Heart left ventricle (tissue), 16 donors: ENCODE results near the gene KRT77. TPM values are rescaled to one million over a fixed set of nuclear protein-coding genes. Genes with fewer than 3 reads are reported as not detected.

ENCODE experiments used
- ATAC-seq, 4 donors: fragments of 200-7000 bp; cut with Tn5 transposase; one replicate each; pipeline ENCODE4 v1.9.1; 2020 to 2022; ENCODE audit warnings: moderate library complexity in 4 of 4, mild to moderate bottlenecking in 3 of 4, moderate number of reproducible peaks in 1 of 4
- DNase-seq, 5 donors: peaks; one replicate each; pipeline ENCODE4 v3.0.0-alpha.2; 2020
- H3K27ac ChIP-seq, 12 donors: fragments of 200-600 bp; sonication (generic) in 4 of 12; one replicate each; pipeline versions ENCODE4 v1.5.0 to v1.8.0; 2016 to 2022; ENCODE audit warnings: mild to moderate bottlenecking in 2 of 12
- H3K27me3 ChIP-seq, 9 donors: fragments of 200-600 bp; sonication (generic) in 2 of 9; one replicate each; pipeline versions ENCODE4 v1.5.1 to v1.8.0; 2016 to 2022; ENCODE audit warnings: mild to moderate bottlenecking in 3 of 9
- H3K36me3 ChIP-seq, 9 donors: fragments of 200-600 bp; sonication (generic) in 2 of 9; one replicate each; pipeline versions ENCODE4 v1.5.0 to v1.8.0; 2018 to 2022; ENCODE audit warnings: mild to moderate bottlenecking in 2 of 9
- H3K4me1 ChIP-seq, 12 donors: fragments of 200-600 bp; sonication (generic) in 4 of 12; one replicate each; pipeline versions ENCODE4 v1.5.0 to v1.8.0; 2016 to 2022; ENCODE audit warnings: mild to moderate bottlenecking in 3 of 12
- H3K4me3 ChIP-seq, 12 donors: fragments of 200-600 bp; sonication (generic) in 4 of 12; one replicate each; pipeline versions ENCODE4 v1.5.0 to v1.8.0; 2017 to 2022; ENCODE audit warnings: mild to moderate bottlenecking in 9 of 12, moderate library complexity in 4 of 12
- H3K9me3 ChIP-seq, 12 donors: fragments of 200-600 bp; sonication (generic) in 4 of 12; one replicate each; pipeline versions ENCODE4 v1.5.0 to v1.8.0; 2016 to 2022; ENCODE audit warnings: mild to moderate bottlenecking in 1 of 12
- POLR2A ChIP-seq, 2 donors: fragments of 450-650 bp; IDR thresholded peaks; one replicate each; pipeline ENCODE4 v1.6.1; 2017; ENCODE audit warnings: antibody characterized with exemption in 2 of 2, mild to moderate bottlenecking in 2 of 2, moderate library complexity in 2 of 2
- WGBS, 4 donors: extraction: QIAGEN DNeasy Blood & Tissue Kit in 2 of 4; methylation state at CpG; one replicate each; pipeline versions ENCODE4 v1.1.5 to v1.1.7; 2013 to 2018; 5-methylcytosine and 5-hydroxymethylcytosine counted together
- intact Hi-C, 10 donors: fragments of 100-400 bp; cut with DNase I; formaldehyde crosslinking; loops; one replicate each; pipeline versions ENCODE4 v1.11.1 to v1.14.2; 2022
- polyA plus RNA-seq, 2 donors: library from polyadenylated mRNA; stranded (reverse); fragments of 200-250 nt; gene quantifications; one replicate each; pipeline ENCODE4 v1.2.3, GENCODE V29; 2013
- total RNA-seq, 9 donors: library from RNA; depleted of rRNA in 2 of 9; stranded (reverse); fragments of >200 nt in 2 of 9; fragmentation: NEBNext Ultra II Directional in 3 of 9; extraction: Animal tissue kit (Norgen Biotek cat#: 25700) in 3 of 9; gene quantifications; one replicate each; pipeline versions ENCODE4 v1.1.0 to v1.2.4, GENCODE V29; 2016 to 2023
- TF ChIP-seq, protein P1 (sequence below), 12 donors: fragments of 200-600 bp; sonication (generic) in 4 of 12; IDR thresholded peaks; one replicate each; pipeline versions ENCODE4 v1.5.0 to v1.8.0; 2018 to 2022; ENCODE audit warnings: antibody characterized with exemption in 12 of 12, mild to moderate bottlenecking in 5 of 12
- donor health status: ischemic (EF 13 %, LVEDD 7.1; RV severe dilation, severe dysfunction).
- donor health status: healthy with polysubstance abuse.
- donor health status: DM: no; HTN: yes; CAD: no.
- donor health status: DM: no; HTN: no; CAD: no.
- donor health status: ischemic (EF 25% LVEDD 6.9; RV normal size, moderate dysfunction).
- donor health status: ischemic (EF 25% LVEDD 5.7; RV mildly dilated, moderate dysfunction).
- donor health status: healthy.
- donor health status: DM: yes; HTN: yes; CAD: no.
- donor health status: ischemic (EF 35%, LVEDD 5.7; RV mildly dilated, moderate dysfunction).
- donor health status: nonischemic (EF 11% LVEDD 7.7; RV severe dilation, severe dysfunction).
- donor health status: DM: yes; HTN: yes; CAD: no.
- donor health status: PGD.
- donor health status: ischemic (EF 29% LVEDD 5.4; RV normal size, mild dysfunction).
- donor health status: nonischemic (EF 23%, LVEDD 6.1; RV moderate dilation, normal function).

KRT77 gene
- total and polyA plus RNA-seq, 11 donors = not detected

DNA sequence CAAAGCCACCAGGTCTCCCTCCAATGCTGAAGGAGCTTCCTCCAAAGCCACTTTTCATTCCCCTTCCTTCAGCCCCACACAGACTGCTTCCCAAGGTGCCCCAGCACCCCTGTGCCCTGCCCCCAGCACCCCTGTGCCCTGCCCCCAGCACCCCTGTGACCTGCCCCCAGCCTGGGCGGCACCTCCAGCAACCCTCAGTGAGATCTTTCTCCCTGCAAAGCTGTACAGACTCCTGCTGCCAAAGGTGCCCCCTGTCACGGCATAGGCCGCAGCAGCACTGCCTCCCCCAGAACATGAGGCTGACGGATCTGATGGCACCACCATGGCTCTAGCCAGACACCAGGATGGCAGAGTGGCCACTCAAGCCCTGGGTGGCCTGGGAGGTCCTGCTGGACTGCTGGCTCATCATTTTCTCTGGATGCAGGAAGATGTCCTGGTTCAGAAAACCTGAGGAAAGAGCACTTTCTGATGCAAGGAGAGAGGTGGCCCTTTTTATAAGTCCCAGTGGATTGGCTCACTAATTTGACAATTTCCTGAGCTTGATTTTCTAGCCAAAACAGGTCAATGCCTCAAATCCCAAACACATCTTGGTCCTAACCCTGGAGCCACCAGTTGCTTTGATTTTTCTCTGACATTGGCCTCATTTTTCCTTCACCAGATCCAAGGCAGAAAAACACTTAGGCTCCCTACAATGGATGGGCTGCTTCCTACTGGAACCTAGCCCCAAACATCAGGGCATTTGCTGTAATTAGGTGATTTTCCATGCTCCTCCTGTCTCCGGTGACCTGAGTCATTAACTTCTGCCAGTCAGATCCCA is 32.7 kb upstream of the KRT77 start:
- TF ChIP-seq, protein P1, sequence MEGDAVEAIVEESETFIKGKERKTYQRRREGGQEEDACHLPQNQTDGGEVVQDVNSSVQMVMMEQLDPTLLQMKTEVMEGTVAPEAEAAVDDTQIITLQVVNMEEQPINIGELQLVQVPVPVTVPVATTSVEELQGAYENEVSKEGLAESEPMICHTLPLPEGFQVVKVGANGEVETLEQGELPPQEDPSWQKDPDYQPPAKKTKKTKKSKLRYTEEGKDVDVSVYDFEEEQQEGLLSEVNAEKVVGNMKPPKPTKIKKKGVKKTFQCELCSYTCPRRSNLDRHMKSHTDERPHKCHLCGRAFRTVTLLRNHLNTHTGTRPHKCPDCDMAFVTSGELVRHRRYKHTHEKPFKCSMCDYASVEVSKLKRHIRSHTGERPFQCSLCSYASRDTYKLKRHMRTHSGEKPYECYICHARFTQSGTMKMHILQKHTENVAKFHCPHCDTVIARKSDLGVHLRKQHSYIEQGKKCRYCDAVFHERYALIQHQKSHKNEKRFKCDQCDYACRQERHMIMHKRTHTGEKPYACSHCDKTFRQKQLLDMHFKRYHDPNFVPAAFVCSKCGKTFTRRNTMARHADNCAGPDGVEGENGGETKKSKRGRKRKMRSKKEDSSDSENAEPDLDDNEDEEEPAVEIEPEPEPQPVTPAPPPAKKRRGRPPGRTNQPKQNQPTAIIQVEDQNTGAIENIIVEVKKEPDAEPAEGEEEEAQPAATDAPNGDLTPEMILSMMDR (IDR thresholded peaks at IDR 0.05) = no peak
- no peak for TF ChIP-seq POLR2A (IDR thresholded peaks at IDR 0.05)
- WGBS, 4 donors = 62 to 79% (median 74%) methylated on average over 4 to 5 of the region's 5 CpGs

DNA sequence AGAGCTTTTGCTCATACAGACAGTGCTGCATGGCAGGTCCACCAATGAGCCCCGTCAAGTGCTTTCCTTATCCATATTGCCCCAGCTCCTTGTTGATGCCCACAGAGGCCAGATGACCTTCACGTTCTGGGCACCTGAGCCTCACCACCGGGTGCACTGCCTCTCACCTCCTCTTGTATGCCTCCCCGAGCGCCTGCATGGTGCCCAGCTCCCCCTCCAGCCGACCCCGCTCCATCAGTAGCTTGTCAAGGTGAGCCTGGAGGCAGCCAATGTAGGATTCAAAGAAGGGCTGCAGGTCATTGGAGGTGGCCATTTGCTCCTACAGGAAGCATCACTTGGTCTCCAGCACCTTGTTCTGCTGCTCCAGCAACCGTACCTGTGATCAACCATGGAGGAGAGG is 31.8 kb upstream of the KRT77 start:
- TF ChIP-seq, protein P1 (IDR thresholded peaks at IDR 0.05) = no peak
- TF ChIP-seq POLR2A (IDR thresholded peaks at IDR 0.05) = no peak
- 72 to 81% (median 79%) methylated on average over 7 to 8 of the region's 8 CpGs for WGBS, 4 donors
- Histone ChIP-seq H3K27me3 (peaks cover 0 to 25% (median 5%) of the 10 kb centered on the region in 9 donors), H3K27ac (no peak overlapping the region), H3K4me3 (no peak overlapping the region), H3K4me1 (no peaks in the 10 kb centered on the region), H3K9me3 (no peaks in the 10 kb centered on the region), H3K36me3 (no peaks in the 10 kb centered on the region)
- intact Hi-C loops = no loop called here
- DNase-seq (no peak), ATAC-seq (no peak)

More for the DNA sequence above, 32.7 kb upstream of the KRT77 start:
- Histone ChIP-seq H3K36me3 (no peaks in the 10 kb centered on the region), H3K4me1 (no peaks in the 10 kb centered on the region), H3K27ac (no peak overlapping the region), H3K27me3 (peaks cover 0 to 25% (median 5%) of the 10 kb centered on the region in 9 donors), H3K4me3 (no peak overlapping the region), H3K9me3 (no peaks in the 10 kb centered on the region)
- intact Hi-C loops = no loop called here
- ATAC-seq = peak in 1 of 4 donors; percentile 31
- no peak for DNase-seq

DNA sequence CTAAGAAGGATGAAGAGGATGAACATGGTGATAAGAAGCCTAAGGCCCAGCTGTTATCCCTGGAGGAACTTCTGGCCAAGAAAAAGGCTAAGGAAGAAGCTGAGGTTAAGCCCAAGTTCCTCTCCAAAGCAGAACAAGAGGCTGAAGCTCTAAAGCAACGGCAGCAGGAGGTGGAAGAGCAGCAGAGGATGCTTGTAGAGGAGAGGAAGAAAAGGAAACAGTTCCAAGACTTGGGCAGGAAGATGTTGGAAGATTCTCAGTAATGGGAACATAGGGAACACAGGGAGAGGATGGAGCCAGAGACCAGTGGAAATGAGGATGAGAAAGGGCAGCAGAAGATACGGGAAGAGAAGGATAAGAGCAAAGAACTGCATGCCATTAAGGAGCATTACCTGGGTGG is 27.5 kb upstream of the KRT77 start:
- intact Hi-C loops = no loop called here
- Histone ChIP-seq H3K4me3 (no peak overlapping the region), H3K27ac (no peak overlapping the region), H3K4me1 (no peaks in the 10 kb centered on the region), H3K36me3 (no peaks in the 10 kb centered on the region), H3K9me3 (no peaks in the 10 kb centered on the region), H3K27me3 (peaks cover 0 to 15% (median 7%) of the 10 kb centered on the region in 9 donors)
- TF ChIP-seq, protein P1 (IDR thresholded peaks at IDR 0.05) = no peak
- no peak for TF ChIP-seq POLR2A (IDR thresholded peaks at IDR 0.05)
- DNase-seq (no peak), ATAC-seq (no peak)
- WGBS, 4 donors = 41 to 70% (median 66%) methylated on average over 2 of the region's 2 CpGs

DNA sequence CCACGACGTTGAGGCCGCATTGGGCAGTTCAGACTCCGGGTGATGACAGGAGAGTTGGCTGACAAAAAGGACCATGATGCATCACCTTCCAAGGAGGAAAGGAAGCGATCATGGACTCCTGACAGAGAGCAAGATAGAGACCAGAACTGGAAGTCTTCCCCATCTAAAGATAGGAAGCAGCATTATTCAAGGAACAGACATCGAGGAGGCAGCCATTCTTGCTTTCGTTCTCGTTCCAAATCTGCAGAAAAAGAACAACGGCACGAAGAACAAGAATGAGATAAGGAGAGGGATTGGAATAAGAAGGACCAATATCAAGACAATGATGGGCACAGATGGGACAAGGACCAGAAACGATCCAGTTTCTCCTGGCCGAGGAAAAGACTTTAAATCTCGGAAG is 27.1 kb upstream of the KRT77 start:
- peaks cover 0 to 13% (median 7%) of the 10 kb centered on the region in 9 donors for H3K27me3 ChIP-seq
- no peaks in the 10 kb centered on the region for H3K4me1 ChIP-seq
- H3K4me3 ChIP-seq = no peak overlapping the region
- WGBS, 4 donors = 78 to 79% (median 78%) methylated on average over 13 of the region's 13 CpGs
- intact Hi-C loops = no loop called here
- H3K36me3 ChIP-seq = no peaks in the 10 kb centered on the region
- ATAC-seq (no peak), DNase-seq (no peak)
- no peak overlapping the region for H3K27ac ChIP-seq
- TF ChIP-seq POLR2A (IDR thresholded peaks at IDR 0.05) = no peak
- TF ChIP-seq, protein P1 (IDR thresholded peaks at IDR 0.05) = no peak
- H3K9me3 ChIP-seq = no peaks in the 10 kb centered on the region
